ENCODE measurements around the gene WDR33. TPM values are rescaled to one million over a fixed set of nuclear protein-coding genes. Genes with fewer than 3 reads are reported as not detected.

Gene WDR33
- total RNA-seq, 4 donors from 2014 or later: 25.8 to 35.3 (median 33.3) TPM

DNA sequence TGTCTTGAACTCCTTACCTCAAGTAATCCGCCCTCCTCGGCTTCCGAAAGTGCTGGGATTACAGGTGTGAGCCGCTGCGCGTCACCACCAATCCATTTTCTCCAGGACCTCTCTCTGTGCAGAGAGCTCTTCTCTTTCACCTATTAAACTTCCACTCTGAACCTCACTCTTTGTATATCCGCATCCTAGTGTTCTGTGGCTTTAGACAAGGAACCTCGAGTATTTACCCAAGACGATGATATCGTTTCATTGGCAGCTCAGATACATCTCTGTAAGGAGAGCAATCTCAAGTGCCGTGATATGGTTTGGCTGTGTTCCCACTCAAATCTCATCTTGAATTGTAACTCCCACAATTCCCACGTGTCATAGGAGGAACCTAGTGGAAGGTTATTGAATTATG lies 15.1 kb upstream of the WDR33 start:
- H3K9me3 ChIP-seq: peaks cover 0 to 6% (median 0%) of the 10 kb centered on the region in 4 donors
- no peak for DNase-seq (ENCODE audit: extremely low spot score)
- TF ChIP-seq EP300 (IDR thresholded peaks at IDR 0.05) (no peak), POLR2AphosphoS5 (IDR thresholded peaks at IDR 0.05) (no peak), POLR2A (IDR thresholded peaks at IDR 0.05; ENCODE audit: low read depth) (no peak), CTCF (IDR thresholded peaks at IDR 0.05) (no peak)
- H3K36me3 ChIP-seq: no peaks in the 10 kb centered on the region
- no peaks in the 10 kb centered on the region for H3K4me1 ChIP-seq
- intact Hi-C loops (cut with DNase I): no loop called here
- H3K27ac ChIP-seq (replicated peaks in 1 of 4): no peak overlapping the region
- WGBS: 93% methylated on average over 12 of the region's 12 CpGs
- no peaks in the 10 kb centered on the region for H3K27me3 ChIP-seq
- H3K4me3 ChIP-seq: no peak overlapping the region

DNA sequence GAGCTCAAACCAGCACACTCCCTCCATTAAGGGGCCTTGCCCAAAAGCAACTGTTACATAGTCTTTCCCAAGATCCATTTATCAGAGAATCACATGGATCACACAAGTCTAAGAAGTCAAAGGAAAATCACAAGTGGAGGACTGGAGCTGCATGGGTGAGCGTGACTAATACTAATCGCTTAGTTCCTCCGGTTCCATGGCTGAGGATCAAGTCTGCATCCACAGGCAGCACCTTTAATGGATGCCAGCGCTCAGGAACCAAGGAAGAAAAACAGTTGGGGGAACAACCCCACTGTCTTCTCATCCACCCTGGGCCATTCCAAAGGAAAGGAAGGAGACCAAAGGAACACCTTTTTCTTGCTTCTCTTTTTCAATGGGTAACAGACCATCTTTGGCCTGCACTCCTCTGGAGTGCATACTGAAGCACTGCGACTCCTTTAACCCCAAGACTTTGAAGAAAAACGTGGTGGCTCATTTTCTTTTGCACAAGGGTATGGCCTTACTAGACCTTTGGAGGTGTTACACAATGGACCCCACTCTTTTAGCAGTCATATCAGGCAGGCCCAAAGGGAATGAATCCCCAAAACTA lies 9.2 kb upstream of the WDR33 start:
- TF ChIP-seq CTCF (IDR thresholded peaks at IDR 0.05) (no peak), POLR2AphosphoS5 (IDR thresholded peaks at IDR 0.05) (no peak), POLR2A (IDR thresholded peaks at IDR 0.05; ENCODE audit: low read depth) (no peak), EP300 (IDR thresholded peaks at IDR 0.05) (no peak)
- Histone ChIP-seq H3K4me1 (no peaks in the 10 kb centered on the region), H3K36me3 (no peaks in the 10 kb centered on the region), H3K27me3 (peaks cover 0 to 6% (median 0%) of the 10 kb centered on the region in 4 donors), H3K9me3 (peaks cover 0 to 26% (median 14%) of the 10 kb centered on the region in 4 donors), H3K4me3 (no peak overlapping the region), H3K27ac (replicated peaks in 1 of 4) (no peak overlapping the region)
- WGBS: 82% methylated on average over 6 of the region's 6 CpGs
- DNase-seq (ENCODE audit: extremely low spot score): no peak
- intact Hi-C loops (cut with DNase I): no loop called here

GRCh38 chr2:127818794-127819425 lies 7.9 kb upstream of the WDR33 start:
- DNase-seq (ENCODE audit: extremely low spot score): no peak
- H3K9me3 ChIP-seq: peaks cover 0 to 26% (median 14%) of the 10 kb centered on the region in 4 donors
- intact Hi-C loops (cut with DNase I): loop anchor here (10.0 kb wide), 1 partner anchor 294 kb away; the partner anchor contains the start of gene IWS1
- TF ChIP-seq CTCF (IDR thresholded peaks at IDR 0.05) (no peak), EP300 (IDR thresholded peaks at IDR 0.05) (no peak), POLR2A (IDR thresholded peaks at IDR 0.05; ENCODE audit: low read depth) (no peak), POLR2AphosphoS5 (IDR thresholded peaks at IDR 0.05) (no peak)
- WGBS: 81% methylated on average over 8 of the region's 8 CpGs
- no peak overlapping the region for H3K27ac ChIP-seq (replicated peaks in 1 of 4)
- no peak overlapping the region for H3K4me3 ChIP-seq
- H3K36me3 ChIP-seq: no peaks in the 10 kb centered on the region
- H3K27me3 ChIP-seq: peaks cover 0 to 6% (median 0%) of the 10 kb centered on the region in 4 donors
- H3K4me1 ChIP-seq: no peaks in the 10 kb centered on the region

DNA sequence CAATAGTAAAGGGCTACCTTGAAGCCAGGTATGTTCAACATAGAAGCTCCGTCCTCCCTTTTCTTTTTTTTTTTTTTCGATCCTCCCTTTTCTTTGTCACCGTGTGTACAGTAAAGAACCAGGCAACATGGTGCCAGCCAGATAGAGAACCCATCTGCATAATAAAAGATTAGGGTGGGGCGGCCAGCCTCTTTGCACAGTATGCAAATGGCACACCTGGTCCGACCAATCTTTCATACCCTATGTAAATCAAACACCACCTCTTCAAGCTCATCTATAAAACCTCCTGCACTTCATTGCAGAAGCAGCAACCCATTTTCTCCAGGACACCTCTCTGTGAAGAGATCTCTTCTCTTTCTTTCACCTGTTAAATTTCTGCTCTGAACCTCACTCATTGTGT lies 7.3 kb upstream of the WDR33 start:
- intact Hi-C loops (cut with DNase I): loop anchor here (10.0 kb wide), 1 partner anchor 293 kb away; the partner anchor contains the start of gene IWS1
- TF ChIP-seq POLR2A (IDR thresholded peaks at IDR 0.05; ENCODE audit: low read depth): no peak
- TF ChIP-seq EP300 (IDR thresholded peaks at IDR 0.05): no peak
- no peak for TF ChIP-seq CTCF (IDR thresholded peaks at IDR 0.05)
- TF ChIP-seq POLR2AphosphoS5 (IDR thresholded peaks at IDR 0.05): no peak
- Histone ChIP-seq H3K27me3 (peaks cover 0 to 6% (median 0%) of the 10 kb centered on the region in 4 donors), H3K9me3 (peaks cover 0 to 26% (median 14%) of the 10 kb centered on the region in 4 donors), H3K4me1 (no peaks in the 10 kb centered on the region), H3K4me3 (no peak overlapping the region), H3K27ac (replicated peaks in 1 of 4) (no peak overlapping the region), H3K36me3 (no peaks in the 10 kb centered on the region)
- WGBS: 86% methylated on average over 5 of the region's 5 CpGs
- no peak for DNase-seq (ENCODE audit: extremely low spot score)
